MCF 10A (cell line): ENCODE data around the gene SDK1. TPM values are rescaled to one million over a fixed set of nuclear protein-coding genes. Genes with fewer than 3 reads are reported as not detected.

Experiments used
- BruUV-seq: library from RNA; stranded (reverse); fragments of 400-500 nt; replicated peaks from 2 replicates; lab custom pipeline; 2021; lab: Mats Ljungman, UMichigan
- CTCF ChIA-PET: fragments of 300-600 bp; sonication (Branson Sonifier 250); formaldehyde crosslinking; extraction: SDS; loops from one replicate; lab custom pipeline; 2021; ENCODE audit warnings: antibody characterized with exemption, inconsistent platforms; lab: Yijun Ruan, JAX
- POLR2A ChIA-PET: fragments of 300-600, 350-650 bp; sonication (Branson Sonifier 250); formaldehyde crosslinking; extraction: SDS; loops from one replicate; lab custom pipeline; 2020; ENCODE audit warnings: antibody characterized with exemption, inconsistent platforms; lab: Yijun Ruan, JAX
- DNase-seq: peaks from one replicate; pipeline ENCODE4 v3.0.0-alpha.2; 2018; ENCODE audit not compliant: unreplicated experiment
- H3K27ac Mint-ChIP-seq: one replicate; pipeline ENCODE4 v1.8.0; 2022; ENCODE audit warnings: mild to moderate bottlenecking, low read depth, mixed read lengths; ENCODE audit not compliant: unreplicated experiment
- H3K27me3 Mint-ChIP-seq: one replicate; pipeline ENCODE4 v1.8.0; 2022; ENCODE audit warnings: mixed read lengths; ENCODE audit not compliant: insufficient read depth, unreplicated experiment
- H3K36me3 Mint-ChIP-seq: one replicate; pipeline ENCODE4 v1.8.0; 2022; ENCODE audit warnings: mild to moderate bottlenecking, moderate library complexity, mixed read lengths; ENCODE audit not compliant: insufficient read depth, unreplicated experiment
- H3K4me1 Mint-ChIP-seq: one replicate; pipeline ENCODE4 v1.8.0; 2022; ENCODE audit warnings: mixed read lengths; ENCODE audit not compliant: insufficient read depth, unreplicated experiment
- H3K4me3 Mint-ChIP-seq: one replicate; pipeline ENCODE4 v1.8.0; 2022; ENCODE audit warnings: mild to moderate bottlenecking, moderate library complexity, mixed read lengths; ENCODE audit not compliant: unreplicated experiment
- H3K9me3 Mint-ChIP-seq: one replicate; pipeline ENCODE4 v1.8.0; 2022; ENCODE audit warnings: mixed read lengths; ENCODE audit not compliant: unreplicated experiment
- intact Hi-C: fragments of 100-400 bp; cut with micrococcal nuclease; formaldehyde crosslinking; loops from 2 replicates; pipeline ENCODE4 v1.14.1; 2022
- total RNA-seq: library from RNA; stranded (reverse); gene quantifications from 2 replicates; pipeline ENCODE4 v1.2.3, GENCODE V29; 2022
- TF ChIP-seq, protein P1 (sequence below): fragments of 200-600 bp; IDR thresholded peaks from one replicate; pipeline ENCODE4 v1.8.0; 2022; ENCODE audit warnings: antibody characterized with exemption, mild to moderate bottlenecking; ENCODE audit not compliant: unreplicated experiment

SDK1 gene
- total RNA-seq, 1 experiment from 2014 or later, result 3.3 TPM

DNA sequence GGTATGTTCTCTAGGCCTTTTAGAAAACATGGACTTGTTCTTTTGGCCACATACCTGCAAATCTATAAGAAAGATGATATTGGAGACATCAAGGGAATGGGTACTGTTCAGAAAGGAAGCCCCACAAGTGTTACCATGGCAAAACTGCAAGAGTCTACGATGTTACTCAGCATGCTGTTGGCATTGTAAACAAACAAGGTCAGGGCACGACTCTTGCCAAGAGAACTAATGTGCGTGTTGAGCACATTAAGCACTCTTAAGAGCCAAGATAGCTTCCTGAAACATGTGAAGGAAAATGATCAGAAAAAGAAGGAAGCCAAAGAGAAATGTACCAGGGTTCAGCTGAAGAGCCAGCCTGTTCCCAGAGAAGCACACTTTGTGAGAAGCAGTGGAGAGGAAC, 37.1 kb downstream of the SDK1 start:
- Mint-ChIP-seq H3K9me3 (no peaks in the 10 kb centered on the region), H3K27ac (no peak overlapping the region), H3K4me3 (no peak overlapping the region), H3K36me3 (no peaks in the 10 kb centered on the region), H3K4me1 (no peaks in the 10 kb centered on the region), H3K27me3 (no peaks in the 10 kb centered on the region)
- intact Hi-C loops, result no loop called here
- ChIA-PET CTCF (interaction anchor here (0.7 kb wide), 1 partner anchor 425 kb away, joined by 3 read pairs; no protein-coding TSS in a partner anchor), POLR2A (no interaction called here)
- TF ChIP-seq, protein P1, sequence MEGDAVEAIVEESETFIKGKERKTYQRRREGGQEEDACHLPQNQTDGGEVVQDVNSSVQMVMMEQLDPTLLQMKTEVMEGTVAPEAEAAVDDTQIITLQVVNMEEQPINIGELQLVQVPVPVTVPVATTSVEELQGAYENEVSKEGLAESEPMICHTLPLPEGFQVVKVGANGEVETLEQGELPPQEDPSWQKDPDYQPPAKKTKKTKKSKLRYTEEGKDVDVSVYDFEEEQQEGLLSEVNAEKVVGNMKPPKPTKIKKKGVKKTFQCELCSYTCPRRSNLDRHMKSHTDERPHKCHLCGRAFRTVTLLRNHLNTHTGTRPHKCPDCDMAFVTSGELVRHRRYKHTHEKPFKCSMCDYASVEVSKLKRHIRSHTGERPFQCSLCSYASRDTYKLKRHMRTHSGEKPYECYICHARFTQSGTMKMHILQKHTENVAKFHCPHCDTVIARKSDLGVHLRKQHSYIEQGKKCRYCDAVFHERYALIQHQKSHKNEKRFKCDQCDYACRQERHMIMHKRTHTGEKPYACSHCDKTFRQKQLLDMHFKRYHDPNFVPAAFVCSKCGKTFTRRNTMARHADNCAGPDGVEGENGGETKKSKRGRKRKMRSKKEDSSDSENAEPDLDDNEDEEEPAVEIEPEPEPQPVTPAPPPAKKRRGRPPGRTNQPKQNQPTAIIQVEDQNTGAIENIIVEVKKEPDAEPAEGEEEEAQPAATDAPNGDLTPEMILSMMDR, result no peak
- peak; percentile 20 for DNase-seq
- BruUV-seq, result no TSS peak

DNA sequence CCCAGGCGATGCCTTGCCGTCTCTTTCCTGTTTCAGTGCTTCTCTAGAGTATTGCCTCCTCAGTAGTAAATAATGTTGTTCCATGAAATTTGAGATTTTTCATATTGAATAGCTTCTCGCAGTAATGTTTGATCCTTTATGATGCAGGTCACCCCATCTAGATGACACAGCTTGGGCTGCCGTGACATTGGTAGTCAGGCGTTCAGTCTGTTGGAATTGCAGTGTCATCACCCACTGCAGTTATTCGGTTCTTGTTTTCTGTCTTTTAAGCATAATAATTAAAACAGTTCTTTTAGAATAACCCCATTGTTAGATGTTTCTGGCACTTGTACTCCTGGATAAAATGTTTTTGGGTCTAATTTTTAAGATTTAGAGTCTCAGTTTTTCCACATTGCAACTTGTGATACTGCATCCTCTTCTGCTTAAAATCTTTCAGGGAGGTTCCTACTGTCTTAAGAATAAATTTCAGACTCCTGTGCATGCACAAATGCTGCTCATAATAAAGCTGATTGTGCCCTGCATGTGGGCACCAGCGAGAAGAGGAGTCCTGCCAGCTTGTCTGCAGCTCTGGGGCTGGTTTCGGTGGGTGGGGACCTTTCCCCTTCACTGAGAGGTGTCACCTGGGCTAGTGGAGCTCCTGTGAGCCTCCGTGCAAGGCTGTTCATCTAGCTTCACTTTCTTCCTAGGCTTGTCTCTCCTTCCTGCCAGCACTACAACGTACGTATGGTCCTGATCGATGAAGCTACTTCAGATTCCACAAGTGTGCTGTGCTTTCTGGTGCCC, 44.8 kb downstream of the SDK1 start:
- Mint-ChIP-seq H3K27ac (no peak overlapping the region), H3K4me3 (no peak overlapping the region), H3K36me3 (peaks cover 4% of the 10 kb centered on the region), H3K9me3 (no peaks in the 10 kb centered on the region), H3K4me1 (no peaks in the 10 kb centered on the region), H3K27me3 (no peaks in the 10 kb centered on the region)
- TF ChIP-seq, protein P1, result no peak
- intact Hi-C loops, result no loop called here
- no TSS peak for BruUV-seq
- DNase-seq, result no peak
- CTCF ChIA-PET, result interaction anchor here (0.5 to 0.8 kb wide), 2 partner anchors 301 to 756 kb away, joined by 3 read pairs; no protein-coding TSS in a partner anchor
- POLR2A ChIA-PET, result interaction anchor here (1.4 to 1.5 kb wide), 2 partner anchors 8 to 12 kb away, joined by 3 to 4 read pairs; no protein-coding TSS in a partner anchor

DNA sequence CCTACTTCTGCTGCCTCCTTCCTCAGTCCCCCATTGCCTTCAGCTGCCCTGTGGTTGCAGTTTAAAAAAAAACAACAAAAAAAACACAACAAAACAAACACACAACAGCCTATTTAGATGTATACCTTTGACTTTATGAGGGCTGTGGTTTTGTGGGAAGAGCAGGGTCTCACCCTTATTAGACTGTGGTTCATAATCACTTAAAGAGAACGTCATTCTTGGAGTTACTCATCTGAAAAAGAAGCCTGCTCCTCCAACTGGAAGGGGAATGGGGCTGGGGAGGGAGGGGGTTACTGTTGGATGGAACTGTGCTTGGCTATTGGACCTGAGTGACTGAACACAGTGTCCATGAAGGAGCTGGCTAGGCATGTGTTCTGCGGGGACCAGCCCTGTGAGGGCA, 48.1 kb downstream of the SDK1 start:
- Mint-ChIP-seq H3K9me3 (no peaks in the 10 kb centered on the region), H3K27ac (no peak overlapping the region), H3K27me3 (no peaks in the 10 kb centered on the region), H3K4me1 (no peaks in the 10 kb centered on the region), H3K36me3 (no peaks in the 10 kb centered on the region), H3K4me3 (no peak overlapping the region)
- no peak for DNase-seq
- CTCF ChIA-PET, result no interaction called here
- POLR2A ChIA-PET, result no interaction called here
- intact Hi-C loops, result no loop called here
- TF ChIP-seq, protein P1, result no peak
- no TSS peak for BruUV-seq

DNA sequence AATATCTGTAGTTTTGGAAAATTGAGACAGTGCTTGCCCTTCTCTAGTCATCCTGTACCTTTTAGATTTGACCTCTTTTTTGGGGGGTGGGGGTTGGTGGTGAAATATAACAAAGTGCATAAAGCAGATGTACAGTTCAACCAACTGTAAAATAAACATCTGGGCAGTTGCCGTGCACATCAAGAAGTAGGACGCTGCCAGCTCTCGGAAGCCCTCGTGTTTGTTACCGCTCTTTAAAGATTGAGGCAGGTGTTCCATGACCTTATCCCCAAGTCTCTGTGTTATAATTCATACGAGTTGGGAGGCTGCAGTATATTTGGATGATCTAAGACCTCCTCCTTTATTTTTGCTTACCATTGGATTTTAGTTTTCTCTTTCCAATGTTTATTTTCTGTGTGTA, 55.1 kb downstream of the SDK1 start:
- intact Hi-C loops, result no loop called here
- no peak for DNase-seq
- TF ChIP-seq, protein P1, result no peak
- Mint-ChIP-seq H3K9me3 (no peaks in the 10 kb centered on the region), H3K4me3 (no peak overlapping the region), H3K4me1 (no peaks in the 10 kb centered on the region), H3K36me3 (peaks cover 6% of the 10 kb centered on the region), H3K27ac (no peak overlapping the region), H3K27me3 (no peaks in the 10 kb centered on the region)
- ChIA-PET CTCF (interaction anchor here (0.6 kb wide), 2 partner anchors 32 to 905 kb away, joined by 3 read pairs; no protein-coding TSS in a partner anchor), POLR2A (interaction anchor here (1.2 kb wide), 1 partner anchor 488 kb away, joined by 3 read pairs; no protein-coding TSS in a partner anchor)
- BruUV-seq, result no TSS peak
